22Rv1 (cell line): ENCODE measurements around the gene TSSK3.
A peak's percentile ranks its signal among the peaks of the same experiment; 100 is the strongest.
"Not testable (repeated sequence)": the region's sequence is repeated elsewhere in the genome, so short reads cannot be mapped to it uniquely, and the experiment has no call there.

ENCODE experiments used
- H3K27ac ChIP-seq: fragments of 450-650 bp; 2 replicates; pipeline ENCODE4 v1.5.1; 2017
- CTCF ChIP-seq: fragments of 450-650 bp; IDR thresholded peaks from 2 replicates; pipeline ENCODE4 v1.5.1; 2017; ENCODE audit warnings: mild to moderate bottlenecking
- ZFX ChIP-seq: fragments of 450-650 bp; IDR thresholded peaks from 2 replicates; pipeline ENCODE4 v1.6.1; 2017; ENCODE audit warnings: antibody characterized with exemption, borderline replicate concordance

The TSSK3 gene

GRCh38 chr1:32350785-32351398 lies 11.4 kb upstream of the TSSK3 start:
- H3K27ac ChIP-seq, result peak overlapping the region; percentile 85
- TF ChIP-seq CTCF (peak; percentile 67), ZFX (no peak)

GRCh38 chr1:32351399-32352238 lies 10.7 kb upstream of the TSSK3 start:
- peak overlapping the region; percentile 85 for H3K27ac ChIP-seq
- no peak for TF ChIP-seq ZFX
- TF ChIP-seq CTCF, result peak; percentile 25

- H3K27ac ChIP-seq, result peak overlapping the region; percentile 85
- no peak for TF ChIP-seq CTCF
- TF ChIP-seq ZFX, result no peak
Observed at GRCh38 chr1:32352239-32352745, 10.0 kb upstream of the TSSK3 start.

GRCh38 chr1:32352831-32353383 lies 9.4 kb upstream of the TSSK3 start:
- no peak for TF ChIP-seq ZFX
- TF ChIP-seq CTCF, result no peak

GRCh38 chr1:32353431-32353830 lies 8.9 kb upstream of the TSSK3 start:
- H3K27ac ChIP-seq, result no peak overlapping the region
- TF ChIP-seq CTCF, result no peak
- TF ChIP-seq ZFX, result no peak

More at GRCh38 chr1:32352831-32353383, 9.4 kb upstream of the TSSK3 start:
- H3K27ac ChIP-seq, result 0 out of 2 replicates have a peak overlapping the region, but pooled peaks have one; percentile 85

- no peak for TF ChIP-seq ZFX
- no peak for TF ChIP-seq CTCF
- no peak overlapping the region for H3K27ac ChIP-seq
Observed at GRCh38 chr1:32353886-32354570, 8.3 kb upstream of the TSSK3 start.

- not testable (repeated sequence) for H3K27ac ChIP-seq
Observed at GRCh38 chr1:32355778-32356177, 6.6 kb upstream of the TSSK3 start.
